ENCODE measurements around the gene ATAD5. TPM values are rescaled to one million over a fixed set of nuclear protein-coding genes. Genes with fewer than 3 reads are reported as not detected.

The ATAD5 gene
- total and polyA plus RNA-seq, 2 of the 13 experiments (the other 11 are each of a cell fraction or from before 2014, with no cell fraction given), result 1.8 to 10.7 TPM

DNA sequence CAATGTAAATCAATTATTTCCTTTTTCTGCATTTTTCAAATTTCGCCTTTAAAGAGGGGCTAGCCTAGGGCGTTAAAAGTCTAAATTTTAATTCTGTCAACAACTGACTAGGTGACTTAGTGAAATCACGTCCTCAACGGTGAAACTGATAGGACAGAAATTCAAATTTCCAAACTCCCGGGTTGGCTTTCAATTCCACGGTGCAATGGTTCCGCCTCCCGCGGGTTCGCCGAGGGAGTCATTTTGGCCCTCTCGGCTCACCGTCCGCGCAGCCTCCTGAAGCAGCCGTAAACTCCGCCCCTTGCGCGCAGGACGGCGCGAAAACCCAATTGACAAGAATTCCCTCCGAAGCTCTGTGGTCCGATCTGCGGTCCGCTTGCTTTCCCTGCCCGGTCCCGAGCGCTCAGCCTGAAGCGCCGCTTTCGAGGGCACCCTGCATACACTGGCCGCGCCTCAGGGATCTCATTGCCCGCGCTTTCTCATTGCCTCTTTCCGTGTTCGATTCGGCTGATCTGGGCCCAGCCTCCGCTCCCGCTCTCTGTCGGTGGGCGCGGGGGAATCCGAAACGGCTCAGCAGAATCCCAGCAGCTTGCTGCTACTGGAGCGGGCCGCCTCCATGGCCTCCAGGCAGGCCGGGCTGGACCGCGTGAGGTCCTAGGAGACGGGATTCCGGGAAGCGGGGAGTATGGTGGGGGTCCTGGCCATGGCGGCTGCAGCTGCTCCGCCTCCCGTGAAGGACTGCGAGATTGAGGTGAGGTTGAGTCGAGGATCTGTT is at the start of gene ATAD5 (continued):
- TF ChIP-seq, protein P1, sequence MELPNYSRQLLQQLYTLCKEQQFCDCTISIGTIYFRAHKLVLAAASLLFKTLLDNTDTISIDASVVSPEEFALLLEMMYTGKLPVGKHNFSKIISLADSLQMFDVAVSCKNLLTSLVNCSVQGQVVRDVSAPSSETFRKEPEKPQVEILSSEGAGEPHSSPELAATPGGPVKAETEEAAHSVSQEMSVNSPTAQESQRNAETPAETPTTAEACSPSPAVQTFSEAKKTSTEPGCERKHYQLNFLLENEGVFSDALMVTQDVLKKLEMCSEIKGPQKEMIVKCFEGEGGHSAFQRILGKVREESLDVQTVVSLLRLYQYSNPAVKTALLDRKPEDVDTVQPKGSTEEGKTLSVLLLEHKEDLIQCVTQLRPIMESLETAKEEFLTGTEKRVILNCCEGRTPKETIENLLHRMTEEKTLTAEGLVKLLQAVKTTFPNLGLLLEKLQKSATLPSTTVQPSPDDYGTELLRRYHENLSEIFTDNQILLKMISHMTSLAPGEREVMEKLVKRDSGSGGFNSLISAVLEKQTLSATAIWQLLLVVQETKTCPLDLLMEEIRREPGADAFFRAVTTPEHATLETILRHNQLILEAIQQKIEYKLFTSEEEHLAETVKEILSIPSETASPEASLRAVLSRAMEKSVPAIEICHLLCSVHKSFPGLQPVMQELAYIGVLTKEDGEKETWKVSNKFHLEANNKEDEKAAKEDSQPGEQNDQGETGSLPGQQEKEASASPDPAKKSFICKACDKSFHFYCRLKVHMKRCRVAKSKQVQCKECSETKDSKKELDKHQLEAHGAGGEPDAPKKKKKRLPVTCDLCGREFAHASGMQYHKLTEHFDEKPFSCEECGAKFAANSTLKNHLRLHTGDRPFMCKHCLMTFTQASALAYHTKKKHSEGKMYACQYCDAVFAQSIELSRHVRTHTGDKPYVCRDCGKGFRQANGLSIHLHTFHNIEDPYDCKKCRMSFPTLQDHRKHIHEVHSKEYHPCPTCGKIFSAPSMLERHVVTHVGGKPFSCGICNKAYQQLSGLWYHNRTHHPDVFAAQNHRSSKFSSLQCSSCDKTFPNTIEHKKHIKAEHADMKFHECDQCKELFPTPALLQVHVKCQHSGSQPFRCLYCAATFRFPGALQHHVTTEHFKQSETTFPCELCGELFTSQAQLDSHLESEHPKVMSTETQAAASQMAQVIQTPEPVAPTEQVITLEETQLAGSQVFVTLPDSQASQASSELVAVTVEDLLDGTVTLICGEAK (IDR thresholded peaks at IDR 0.05), result no peak
- TF ChIP-seq, protein P1 (CRISPR knock-in tag; IDR thresholded peaks at IDR 0.05), result peak; percentile 73; the same call in 1 of the 2 replicates
- TF ChIP-seq RXRB (CRISPR knock-in tag; IDR thresholded peaks at IDR 0.05; ENCODE audit: borderline replicate concordance), result peak; percentile 70; the same call in 1 of the 2 replicates
- TF ChIP-seq ZNF501 (CRISPR knock-in tag; IDR thresholded peaks at IDR 0.05), result peak; percentile 81
- TF ChIP-seq ATF7-NPFF (CRISPR knock-in tag; IDR thresholded peaks at IDR 0.05; ENCODE audit: low read depth), result peak; percentile 82; the same call in 1 of the 2 replicates
- no peak for TF ChIP-seq NONO (IDR thresholded peaks at IDR 0.05)
- peak; percentile 87 for TF ChIP-seq NONO (CRISPR knock-in tag; conservative IDR thresholded peaks at IDR 0.05)

Measured in HepG2 (cell line).